Prostate gland (tissue), 2 donors: ENCODE results near the gene ATP2A2. TPM values are rescaled to one million over a fixed set of nuclear protein-coding genes. Genes with fewer than 3 reads are reported as not detected.

ENCODE experiments used
- DNase-seq: peaks from one replicate; pipeline ENCODE4 v3.0.0-alpha.2; 2019; ENCODE audit warnings: low spot score
- H3K27ac ChIP-seq, 2 donors: fragments of 200-600 bp; sonication (generic); 2 replicates each; pipeline ENCODE4 v1.5.1; 2017 to 2019
- H3K27me3 ChIP-seq: fragments of 200-600 bp; sonication (generic); replicated peaks from 2 replicates; pipeline ENCODE4 v1.5.1; 2019; ENCODE audit not compliant: insufficient read depth
- H3K36me3 ChIP-seq, 2 donors: fragments of 200-600 bp; sonication (generic); 1 replicate in 1 of 2; 2 replicates in 1 of 2; pipeline versions ENCODE4 v1.5.1 to v1.8.1; 2017 to 2019
- H3K4me1 ChIP-seq: fragments of 200-600 bp; sonication (generic); replicated peaks from 2 replicates; pipeline ENCODE4 v1.5.1; 2019
- H3K4me3 ChIP-seq, 2 donors: fragments of 200-600 bp; sonication (generic); 2 replicates each; pipeline ENCODE4 v1.5.1; 2017 to 2019
- H3K9me3 ChIP-seq: fragments of 200-600 bp; sonication (generic); 2 replicates; pipeline ENCODE4 v1.5.1; 2017
- POLR2A ChIP-seq: fragments of 450-650 bp; IDR thresholded peaks from one replicate; pipeline ENCODE4 v1.6.1; 2016; ENCODE audit warnings: antibody characterized with exemption, mild to moderate bottlenecking
- POLR2AphosphoS5 ChIP-seq: sonication (generic); formaldehyde crosslinking; IDR thresholded peaks from one replicate; pipeline ENCODE4 v1.6.1; 2017; ENCODE audit warnings: antibody characterized with exemption
- WGBS: methylation state at CpG from one replicate; pipeline ENCODE4 v1.1.5; 2018; 5-methylcytosine and 5-hydroxymethylcytosine counted together
- intact Hi-C: fragments of 100-400 bp; cut with DNase I; formaldehyde crosslinking; loops from one replicate; pipeline ENCODE4 v1.14.2; 2022
- total RNA-seq, 2 donors: library from RNA; depleted of rRNA; stranded (reverse); fragments of >200 nt; gene quantifications; one replicate each; pipeline ENCODE4 v1.1.0, GENCODE V29; 2016
- TF ChIP-seq, protein P1 (sequence below), 4 experiments: fragments of 200-600 bp in 2 of 4; fragments of 450-650 bp in 2 of 4; sonication (generic) in 2 of 4; IDR thresholded peaks; 1 replicate in 3 of 4; 2 replicates in 1 of 4; pipeline ENCODE4 v1.5.1; 2016 to 2019; ENCODE audit warnings: antibody characterized with exemption in 4 of 4, mild to moderate bottlenecking in 2 of 4, moderate library complexity in 2 of 4

Gene ATP2A2
- total RNA-seq, 2 donors from 2014 or later: 121 to 209 TPM

GRCh38 chr12:110366321-110367142 lies 85.5 kb downstream of the ATP2A2 start:
- H3K9me3 ChIP-seq: no peaks in the 10 kb centered on the region
- no peak for TF ChIP-seq POLR2A
- TF ChIP-seq POLR2AphosphoS5: no peak
- TF ChIP-seq, protein P1, sequence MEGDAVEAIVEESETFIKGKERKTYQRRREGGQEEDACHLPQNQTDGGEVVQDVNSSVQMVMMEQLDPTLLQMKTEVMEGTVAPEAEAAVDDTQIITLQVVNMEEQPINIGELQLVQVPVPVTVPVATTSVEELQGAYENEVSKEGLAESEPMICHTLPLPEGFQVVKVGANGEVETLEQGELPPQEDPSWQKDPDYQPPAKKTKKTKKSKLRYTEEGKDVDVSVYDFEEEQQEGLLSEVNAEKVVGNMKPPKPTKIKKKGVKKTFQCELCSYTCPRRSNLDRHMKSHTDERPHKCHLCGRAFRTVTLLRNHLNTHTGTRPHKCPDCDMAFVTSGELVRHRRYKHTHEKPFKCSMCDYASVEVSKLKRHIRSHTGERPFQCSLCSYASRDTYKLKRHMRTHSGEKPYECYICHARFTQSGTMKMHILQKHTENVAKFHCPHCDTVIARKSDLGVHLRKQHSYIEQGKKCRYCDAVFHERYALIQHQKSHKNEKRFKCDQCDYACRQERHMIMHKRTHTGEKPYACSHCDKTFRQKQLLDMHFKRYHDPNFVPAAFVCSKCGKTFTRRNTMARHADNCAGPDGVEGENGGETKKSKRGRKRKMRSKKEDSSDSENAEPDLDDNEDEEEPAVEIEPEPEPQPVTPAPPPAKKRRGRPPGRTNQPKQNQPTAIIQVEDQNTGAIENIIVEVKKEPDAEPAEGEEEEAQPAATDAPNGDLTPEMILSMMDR (IDR thresholded peaks at IDR 0.05): no peak
- WGBS: 63% methylated on average over 13 of the region's 13 CpGs
- no peaks in the 10 kb centered on the region for H3K36me3 ChIP-seq
- peaks cover 11% of the 10 kb centered on the region for H3K4me1 ChIP-seq
- intact Hi-C loops: no loop called here
- no peak overlapping the region for H3K4me3 ChIP-seq
- peak overlapping the region; percentile 73 to 81 for H3K27ac ChIP-seq
- H3K27me3 ChIP-seq: no peaks in the 10 kb centered on the region
- DNase-seq: no peak

- DNase-seq: no peak
- Histone ChIP-seq H3K27me3 (no peaks in the 10 kb centered on the region), H3K36me3 (no peaks in the 10 kb centered on the region), H3K27ac (peak overlapping the region; percentile 73 to 81), H3K4me1 (peaks cover 12% of the 10 kb centered on the region), H3K4me3 (no peak overlapping the region), H3K9me3 (no peaks in the 10 kb centered on the region)
- TF ChIP-seq POLR2A (no peak), POLR2AphosphoS5 (no peak)
- TF ChIP-seq, protein P1 (IDR thresholded peaks at IDR 0.05): no peak
- intact Hi-C loops: no loop called here
- WGBS: 62% methylated on average over 15 of the region's 15 CpGs
These were observed 86.3 kb downstream of the ATP2A2 start for GRCh38 chr12:110367181-110367864.

- Histone ChIP-seq H3K9me3 (no peaks in the 10 kb centered on the region), H3K27ac (peak overlapping the region; percentile 70 to 73), H3K4me3 (no peak overlapping the region), H3K36me3 (peaks cover 0 to under 1% of the 10 kb centered on the region in 2 donors), H3K4me1 (peaks cover 12% of the 10 kb centered on the region), H3K27me3 (no peaks in the 10 kb centered on the region)
- TF ChIP-seq, protein P1 (IDR thresholded peaks at IDR 0.05): no peak
- no peak for TF ChIP-seq POLR2A
- TF ChIP-seq POLR2AphosphoS5: no peak
- DNase-seq: no peak
- WGBS: 96% methylated on average over 8 of the region's 8 CpGs
- intact Hi-C loops: no loop called here
These were observed 88.9 kb downstream of the ATP2A2 start for GRCh38 chr12:110369992-110370391.

DNA sequence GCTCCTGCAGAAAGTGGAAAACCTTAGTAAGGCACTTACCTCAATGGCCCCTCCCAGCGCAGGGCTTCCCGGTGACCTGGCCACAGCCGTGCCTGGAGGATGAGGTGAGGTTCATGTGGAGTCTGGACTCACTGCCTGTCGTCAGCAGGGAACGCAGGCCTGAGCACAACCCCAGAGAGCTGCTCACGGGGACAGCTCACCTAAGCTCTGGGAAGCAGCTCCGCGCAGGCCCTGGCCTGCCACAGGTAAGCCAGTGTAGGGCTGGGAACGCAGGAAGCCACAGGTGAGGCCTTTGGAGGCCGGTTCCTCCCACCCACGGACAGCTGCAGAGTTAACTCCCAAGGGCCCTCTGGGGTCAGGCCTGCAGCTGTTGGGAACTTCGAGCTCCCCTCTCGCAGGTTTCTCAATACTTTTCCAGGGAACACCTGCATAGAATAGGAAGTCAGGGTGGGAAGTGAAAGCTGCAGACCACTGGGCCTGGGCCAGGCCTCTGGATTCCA lies 89.7 kb downstream of the ATP2A2 start:
- Histone ChIP-seq H3K4me3 (no peak overlapping the region), H3K4me1 (peaks cover 12% of the 10 kb centered on the region), H3K27me3 (no peaks in the 10 kb centered on the region), H3K36me3 (peaks cover 2 to 8% of the 10 kb centered on the region in 2 donors), H3K27ac (peak overlapping the region; percentile 70 to 73), H3K9me3 (no peaks in the 10 kb centered on the region)
- WGBS: 37% methylated on average over 13 of the region's 13 CpGs
- TF ChIP-seq POLR2A (peak; percentile 42), POLR2AphosphoS5 (peak; percentile 22)
- TF ChIP-seq, protein P1 (IDR thresholded peaks at IDR 0.05): no peak
- intact Hi-C loops: no loop called here
- DNase-seq: peak; percentile 49
